DMS53 treated with DMSO at 0.1 percent for 48 hours (cell line): ENCODE measurements around the gene GLOD5.
A peak's percentile ranks its signal among the peaks of the same experiment; 100 is the strongest.
"Not testable (repeated sequence)": the region's sequence is repeated elsewhere in the genome, so short reads cannot be mapped to it uniquely, and the experiment has no call there.

Source experiments
- DNase-seq: peaks from one replicate; lab custom pipeline; 2025; ENCODE audit not compliant: unreplicated experiment; lab: John Stamatoyannopoulos, UW

GLOD5 gene

DNA sequence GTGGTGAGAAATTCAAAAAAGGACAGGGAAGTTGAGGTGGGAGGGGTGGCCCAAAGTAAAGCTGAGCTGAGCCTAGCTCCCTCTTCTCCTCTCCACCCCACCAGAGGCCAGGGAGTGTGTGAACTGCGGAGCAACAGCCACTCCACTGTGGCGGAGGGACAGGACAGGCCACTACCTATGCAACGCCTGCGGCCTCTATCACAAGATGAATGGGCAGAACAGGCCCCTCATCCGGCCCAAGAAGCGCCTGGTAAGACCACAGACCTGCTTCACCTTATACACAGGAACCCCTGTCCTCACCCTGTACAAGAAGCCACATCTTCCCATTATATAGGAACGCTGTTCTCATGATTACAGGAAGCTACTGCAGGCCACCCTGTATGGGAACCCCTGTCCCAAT is 30.7 kb downstream of the GLOD5 start:
- DNase-seq = no peak

DNA sequence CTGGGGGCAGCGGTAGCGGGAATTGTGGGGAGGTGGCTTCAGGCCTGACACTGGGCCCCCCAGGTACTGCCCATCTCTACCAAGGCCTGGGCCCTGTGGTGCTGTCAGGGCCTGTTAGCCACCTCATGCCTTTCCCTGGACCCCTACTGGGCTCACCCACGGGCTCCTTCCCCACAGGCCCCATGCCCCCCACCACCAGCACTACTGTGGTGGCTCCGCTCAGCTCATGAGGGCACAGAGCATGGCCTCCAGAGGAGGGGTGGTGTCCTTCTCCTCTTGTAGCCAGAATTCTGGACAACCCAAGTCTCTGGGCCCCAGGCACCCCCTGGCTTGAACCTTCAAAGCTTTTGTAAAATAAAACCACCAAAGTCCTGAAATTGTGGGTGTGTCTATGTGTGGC is 32.4 kb downstream of the GLOD5 start:
- no peak for DNase-seq

GRCh38 chrX:48794340-48794910 is 32.9 kb downstream of the GLOD5 start:
- no peak for DNase-seq

DNA sequence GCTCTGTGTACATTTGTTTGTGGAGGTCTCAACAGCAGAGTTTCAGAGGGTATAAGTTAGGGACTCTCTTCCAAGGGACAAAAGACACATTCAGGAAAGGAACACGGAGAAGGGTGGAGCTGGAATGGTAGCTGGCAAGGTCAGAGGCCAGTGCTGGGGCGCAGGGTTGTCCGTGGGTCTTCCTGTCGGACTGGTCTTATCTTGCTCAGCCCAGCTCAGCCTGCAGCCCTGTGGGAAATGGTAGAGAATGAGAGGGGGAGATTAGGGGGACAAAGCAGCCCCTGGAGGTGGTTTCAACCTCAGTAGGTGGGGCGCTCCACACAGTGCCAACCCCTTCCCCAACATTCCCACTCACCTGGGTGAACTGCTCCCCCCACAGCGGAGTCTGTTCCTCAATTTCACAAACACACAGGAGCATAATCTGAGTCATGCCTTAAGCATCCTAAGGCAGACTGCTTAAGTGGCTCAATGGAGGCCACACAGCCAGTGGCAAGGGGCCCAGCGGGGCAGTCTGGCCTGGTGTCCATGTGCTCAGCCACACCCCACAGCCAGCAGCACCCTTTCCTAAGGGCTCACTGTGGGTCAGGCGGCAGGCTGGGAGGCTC is 33.5 kb downstream of the GLOD5 start:
- DNase-seq = no peak

DNA sequence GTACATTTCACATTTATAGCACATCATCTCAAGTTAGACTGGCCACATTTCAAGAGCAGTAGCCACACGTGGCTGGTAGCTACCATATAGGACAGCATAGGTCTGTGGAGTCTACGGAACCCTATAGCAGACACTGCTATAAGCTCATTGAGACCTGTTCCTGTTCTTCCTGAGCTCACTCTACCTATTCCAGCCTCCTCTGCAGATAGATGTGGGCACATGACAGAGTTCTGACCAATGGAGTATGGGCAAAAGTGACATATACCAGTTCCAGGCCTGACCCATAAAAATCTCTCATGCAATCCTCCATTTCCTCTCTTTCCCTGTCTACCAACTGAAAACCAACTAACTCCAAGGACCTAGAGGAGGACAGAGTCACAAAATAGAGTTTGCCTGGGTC is 36.8 kb downstream of the GLOD5 start:
- DNase-seq = no peak

DNA sequence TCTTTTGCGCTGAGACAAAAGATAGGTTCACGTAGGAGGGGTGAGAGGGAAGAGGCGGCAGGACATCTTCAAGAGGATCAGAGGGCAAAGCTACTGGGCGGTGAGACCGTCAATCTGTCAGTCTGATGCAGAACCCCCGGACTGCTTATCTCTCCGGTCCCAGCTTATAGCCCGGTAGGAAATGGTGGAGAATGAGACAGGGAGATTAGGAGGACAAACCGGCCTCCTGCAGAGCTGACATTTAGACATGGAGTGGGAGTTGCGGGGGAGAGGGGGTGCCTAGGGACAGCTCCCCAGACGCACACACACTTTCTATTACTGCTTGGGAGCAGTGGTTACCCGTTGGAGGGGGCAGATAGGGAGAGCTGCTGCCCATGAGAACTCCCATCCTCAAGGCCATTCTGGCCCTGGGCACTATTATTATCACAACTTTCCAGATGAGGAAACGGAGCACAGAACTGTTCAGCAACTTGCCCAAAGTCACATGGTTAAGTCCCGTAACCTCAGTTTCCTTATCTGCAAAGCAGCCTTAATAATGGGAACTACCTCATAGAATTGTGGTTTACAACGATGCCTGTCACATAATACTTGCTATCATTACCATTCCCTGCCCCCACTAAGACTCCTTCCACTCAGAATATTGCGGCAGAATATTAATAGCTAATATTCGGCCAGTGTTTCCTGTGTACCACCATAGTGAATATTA is 39.2 kb downstream of the GLOD5 start:
- DNase-seq = no peak

GRCh38 chrX:48801280-48802088 is 39.9 kb downstream of the GLOD5 start, which contains the start of gene HDAC6:
Gene HDAC6 (plus strand): TSS chrX:48802067. CDS start chrX:48802693, 626 bp downstream.
- peak; percentile 95 for DNase-seq

GRCh38 chrX:48802089-48802904 is 40.8 kb downstream of the GLOD5 start:
- DNase-seq = peak; percentile 67

- no peak for DNase-seq
These were observed 41.3 kb downstream of the GLOD5 start for GRCh38 chrX:48802905-48803200.

DNA sequence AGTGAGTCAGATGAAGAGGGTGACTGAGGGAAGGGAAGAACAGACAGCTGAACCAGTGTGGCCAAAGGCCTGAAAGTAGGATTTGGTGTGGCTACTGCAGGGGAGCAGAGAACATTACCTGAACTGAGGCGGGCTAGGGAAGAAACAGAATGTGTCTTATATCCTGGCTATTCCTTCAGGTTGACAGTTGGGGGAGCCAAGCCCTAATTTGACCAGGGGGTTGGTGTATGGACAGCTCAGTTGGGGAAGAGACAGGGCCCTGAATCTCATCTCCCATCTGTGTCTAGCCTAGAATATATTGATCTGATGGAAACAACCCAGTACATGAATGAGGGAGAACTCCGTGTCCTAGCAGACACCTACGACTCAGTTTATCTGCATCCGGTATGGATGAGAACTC is 44.5 kb downstream of the GLOD5 start:
- DNase-seq = no peak

DNA sequence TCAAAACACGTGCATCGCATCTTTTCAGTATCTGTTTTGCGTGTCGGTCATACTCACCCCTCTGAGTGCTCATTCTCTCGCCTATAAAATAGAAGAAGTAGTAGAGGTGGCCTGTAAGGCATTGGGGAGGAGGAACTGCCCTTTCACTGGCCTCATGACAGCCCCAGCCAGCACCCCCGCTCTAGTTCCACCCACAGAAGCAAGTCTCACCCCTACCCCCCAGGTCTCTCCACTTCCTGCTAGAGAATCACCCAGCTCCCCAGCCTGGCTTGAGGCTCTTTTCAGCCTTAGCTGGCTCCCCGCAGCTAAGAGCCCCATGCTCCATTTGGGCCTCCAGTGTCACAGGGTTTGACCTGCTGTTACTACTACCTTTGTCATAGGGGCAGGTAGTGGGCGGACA is 52.1 kb downstream of the GLOD5 start:
- DNase-seq = no peak

- no peak for DNase-seq
These were observed 53.2 kb downstream of the GLOD5 start for GRCh38 chrX:48814722-48815121.

GRCh38 chrX:48815266-48815665 is 53.7 kb downstream of the GLOD5 start:
- DNase-seq = no peak

DNA sequence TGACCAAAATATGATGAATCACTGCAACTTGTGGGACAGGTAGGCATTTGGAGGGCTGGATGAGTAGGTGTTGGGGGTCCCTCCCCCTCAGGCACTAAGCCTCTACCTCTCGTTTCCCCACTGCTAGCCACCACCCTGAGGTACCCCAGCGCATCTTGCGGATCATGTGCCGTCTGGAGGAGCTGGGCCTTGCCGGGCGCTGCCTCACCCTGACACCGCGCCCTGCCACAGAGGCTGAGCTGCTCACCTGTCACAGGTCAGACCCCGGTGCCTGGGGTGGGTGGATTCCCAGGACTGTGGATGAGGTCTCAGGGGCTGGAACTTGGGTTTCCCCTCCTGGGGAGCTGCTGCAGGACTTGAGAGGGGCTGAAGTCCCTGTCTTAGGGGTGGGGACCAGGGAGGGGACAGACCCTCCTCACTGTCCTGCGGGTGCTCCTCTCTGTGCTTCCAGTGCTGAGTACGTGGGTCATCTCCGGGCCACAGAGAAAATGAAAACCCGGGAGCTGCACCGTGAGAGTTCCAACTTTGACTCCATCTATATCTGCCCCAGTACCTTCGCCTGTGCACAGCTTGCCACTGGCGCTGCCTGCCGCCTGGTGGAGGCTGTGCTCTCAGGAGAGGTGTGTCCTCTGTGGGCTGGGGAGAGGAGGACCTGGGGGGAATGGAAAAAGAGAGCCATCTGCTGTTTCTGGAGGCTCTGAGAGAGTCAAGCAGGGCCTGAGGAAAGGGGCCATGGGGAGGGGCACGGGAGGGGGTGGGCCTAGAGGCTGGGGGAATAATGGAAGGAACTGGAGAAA is 54.7 kb downstream of the GLOD5 start:
- DNase-seq = no peak

DNA sequence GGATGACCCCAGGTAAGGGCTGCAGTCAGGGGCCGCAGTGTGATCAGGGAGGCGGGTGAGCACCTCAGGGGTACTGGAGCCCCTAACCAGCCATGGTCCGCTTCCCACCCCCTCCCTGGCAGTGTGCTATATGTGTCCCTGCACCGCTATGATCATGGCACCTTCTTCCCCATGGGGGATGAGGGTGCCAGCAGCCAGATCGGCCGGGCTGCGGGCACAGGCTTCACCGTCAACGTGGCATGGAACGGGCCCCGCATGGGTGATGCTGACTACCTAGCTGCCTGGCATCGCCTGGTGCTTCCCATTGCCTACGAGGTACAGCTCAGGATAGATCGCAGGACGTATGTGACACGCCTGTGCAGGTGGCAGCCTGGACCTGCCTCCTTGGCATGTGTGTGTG is 56.6 kb downstream of the GLOD5 start:
- no peak for DNase-seq

DNA sequence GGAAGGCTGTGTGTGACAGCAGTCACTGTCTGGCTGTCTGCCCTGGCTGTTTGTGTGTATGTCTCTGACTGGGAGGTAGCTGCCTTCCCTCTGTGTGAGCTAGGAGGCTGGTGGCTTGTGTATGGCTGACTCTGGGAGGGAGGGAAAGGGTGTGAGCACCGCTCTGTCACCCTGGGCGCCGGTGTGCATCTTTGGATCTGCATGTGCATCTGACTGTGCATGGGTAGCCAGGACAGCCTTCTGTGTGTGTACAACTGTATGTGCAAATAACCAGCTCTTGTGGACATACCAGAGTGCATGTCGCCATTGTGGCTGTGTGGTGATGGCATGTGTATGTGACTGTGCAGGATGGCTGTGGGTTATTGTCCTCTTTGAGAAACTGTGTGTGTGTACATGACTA is 57.3 kb downstream of the GLOD5 start:
- DNase-seq = no peak

DNA sequence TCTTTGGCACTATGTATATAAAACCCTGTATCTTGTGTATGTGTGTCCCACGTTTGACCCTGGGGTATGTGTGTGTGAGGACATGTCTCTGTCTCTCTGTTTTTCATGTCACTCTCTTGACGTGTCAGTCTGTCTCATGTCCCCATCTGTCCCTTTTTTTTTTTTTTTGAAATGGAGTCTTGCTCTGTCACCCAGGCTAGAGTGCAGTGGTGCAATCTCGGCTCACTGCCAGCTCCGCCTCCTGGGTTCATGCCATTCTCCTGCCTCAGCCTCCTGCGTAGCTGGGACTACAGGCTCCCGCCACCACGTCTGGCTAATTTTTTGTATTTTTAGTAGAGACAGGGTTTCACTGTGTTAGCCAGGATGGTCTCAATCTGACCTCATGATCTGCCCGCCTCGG is 57.8 kb downstream of the GLOD5 start:
- DNase-seq = not testable (repeated sequence)

GRCh38 chrX:48823053-48823452 is 61.5 kb downstream of the GLOD5 start:
- no peak for DNase-seq
